Measurements from ENCODE around the gene DNAAF5. TPM values are rescaled to one million over a fixed set of nuclear protein-coding genes. Genes with fewer than 3 reads are reported as not detected.

Gene DNAAF5
- total and polyA plus RNA-seq, 2 of the 13 experiments (the other 11 are each of a cell fraction or from before 2014, with no cell fraction given) = 11.9 to 21.5 TPM

- TF ChIP-seq HMGXB4 (CRISPR knock-in tag; IDR thresholded peaks at IDR 0.05; ENCODE audit: borderline replicate concordance in 1 of 2, low read depth in 1 of 2) (peak in 1 of 2 experiments; percentile 24; a peak in 1 of 4 replicates), ZMYM3 (CRISPR knock-in tag; IDR thresholded peaks at IDR 0.05) (no peak), PREB (CRISPR knock-in tag; IDR thresholded peaks at IDR 0.05) (no peak), ZBTB39 (CRISPR knock-in tag; IDR thresholded peaks at IDR 0.05) (no peak), MXD3 (CRISPR knock-in tag; IDR thresholded peaks at IDR 0.05) (no peak), GABPB1 (CRISPR knock-in tag; IDR thresholded peaks at IDR 0.05) (no peak), ZNF549 (CRISPR knock-in tag; IDR thresholded peaks at IDR 0.05) (no peak), MBNL3 (CRISPR knock-in tag; conservative IDR thresholded peaks at IDR 0.05) (no peak), YEATS2 (CRISPR knock-in tag; IDR thresholded peaks at IDR 0.05; ENCODE audit: borderline replicate concordance) (no peak), SP5 (CRISPR knock-in tag; IDR thresholded peaks at IDR 0.05; ENCODE audit: borderline replicate concordance, low read depth) (no peak), ZBTB38 (CRISPR knock-in tag; IDR thresholded peaks at IDR 0.05) (no peak), ATF2 (CRISPR knock-in tag; IDR thresholded peaks at IDR 0.05) (no peak), ZNF572 (CRISPR knock-in tag; IDR thresholded peaks at IDR 0.05) (no peak), HDAC1 (CRISPR knock-in tag; IDR thresholded peaks at IDR 0.05) (peak; percentile 48), ATF7 (IDR thresholded peaks at IDR 0.05) (no peak), ATF7 (CRISPR knock-in tag; IDR thresholded peaks at IDR 0.05) (no peak), BCL6 (CRISPR knock-in tag; IDR thresholded peaks at IDR 0.05) (no peak), ATF6 (CRISPR knock-in tag; conservative IDR thresholded peaks at IDR 0.05) (no peak), NR2F1 (CRISPR knock-in tag; IDR thresholded peaks at IDR 0.05) (no peak), TP53 (CRISPR knock-in tag; conservative IDR thresholded peaks at IDR 0.05) (no peak)
Measured at GRCh38 chr7:815284-816216, 89.1 kb downstream of the DNAAF5 start (continued).

Data from HepG2 (cell line).